ENCODE results near the gene ANKRD6.

- TF ChIP-seq, protein P1, sequence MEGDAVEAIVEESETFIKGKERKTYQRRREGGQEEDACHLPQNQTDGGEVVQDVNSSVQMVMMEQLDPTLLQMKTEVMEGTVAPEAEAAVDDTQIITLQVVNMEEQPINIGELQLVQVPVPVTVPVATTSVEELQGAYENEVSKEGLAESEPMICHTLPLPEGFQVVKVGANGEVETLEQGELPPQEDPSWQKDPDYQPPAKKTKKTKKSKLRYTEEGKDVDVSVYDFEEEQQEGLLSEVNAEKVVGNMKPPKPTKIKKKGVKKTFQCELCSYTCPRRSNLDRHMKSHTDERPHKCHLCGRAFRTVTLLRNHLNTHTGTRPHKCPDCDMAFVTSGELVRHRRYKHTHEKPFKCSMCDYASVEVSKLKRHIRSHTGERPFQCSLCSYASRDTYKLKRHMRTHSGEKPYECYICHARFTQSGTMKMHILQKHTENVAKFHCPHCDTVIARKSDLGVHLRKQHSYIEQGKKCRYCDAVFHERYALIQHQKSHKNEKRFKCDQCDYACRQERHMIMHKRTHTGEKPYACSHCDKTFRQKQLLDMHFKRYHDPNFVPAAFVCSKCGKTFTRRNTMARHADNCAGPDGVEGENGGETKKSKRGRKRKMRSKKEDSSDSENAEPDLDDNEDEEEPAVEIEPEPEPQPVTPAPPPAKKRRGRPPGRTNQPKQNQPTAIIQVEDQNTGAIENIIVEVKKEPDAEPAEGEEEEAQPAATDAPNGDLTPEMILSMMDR (IDR thresholded peaks at IDR 0.05) = no peak
- TF ChIP-seq EZH2 (IDR thresholded peaks at IDR 0.05; ENCODE audit: borderline replicate concordance, insufficient read depth, low read depth, low read length, poor library complexity, severe bottlenecking) = no peak
Measured at GRCh38 chr6:89518352-89519055, 85.6 kb downstream of the ANKRD6 start.

All from B cell (primary cell).